Gastroesophageal sphincter (tissue), 4 donors: ENCODE data around the gene ALG12. TPM values are rescaled to one million over a fixed set of nuclear protein-coding genes. Genes with fewer than 3 reads are reported as not detected.

ENCODE experiments used
- ATAC-seq: fragments of 150-250 bp; one replicate; pipeline ENCODE4 v1.9.1; 2016; ENCODE audit warnings: mild to moderate bottlenecking, moderate library complexity
- H3K27ac ChIP-seq, 4 donors: fragments of 200-600 bp; sonication (generic) in 3 of 4; 1 replicate in 3 of 4; 2 replicates in 1 of 4; pipeline ENCODE4 v1.5.1; 2016 to 2019
- H3K27me3 ChIP-seq: fragments of 200-600 bp; sonication (generic); one replicate; pipeline ENCODE4 v1.5.1; 2019
- H3K36me3 ChIP-seq, 2 donors: fragments of 200-600 bp; sonication (generic); one replicate each; pipeline ENCODE4 v1.5.1; 2019; ENCODE audit warnings: control low read depth in 1 of 2
- H3K4me1 ChIP-seq, 3 donors: fragments of 200-600 bp; sonication (generic); 1 replicate in 2 of 3; 2 replicates in 1 of 3; pipeline ENCODE4 v1.5.1; 2016 to 2019; ENCODE audit warnings: control low read depth in 2 of 3
- H3K4me3 ChIP-seq, 2 donors: fragments of 200-600 bp; sonication (generic); one replicate each; pipeline ENCODE4 v1.5.1; 2019; ENCODE audit warnings: mild to moderate bottlenecking in 1 of 2, moderate library complexity in 1 of 2
- H3K9me3 ChIP-seq, 3 donors: fragments of 200-600 bp; sonication (generic); one replicate each; pipeline ENCODE4 v1.5.1; 2017 to 2019; ENCODE audit warnings: control low read depth in 2 of 3
- CTCF ChIP-seq, 4 experiments: fragments of 200-600 bp in 2 of 4; fragments of 450-650 bp in 2 of 4; sonication (generic) in 1 of 4; IDR thresholded peaks; one replicate each; pipeline ENCODE4 v1.5.1; 2017 to 2019; ENCODE audit warnings: antibody characterized with exemption in 4 of 4, mild to moderate bottlenecking in 2 of 4, moderate library complexity in 2 of 4
- EP300 ChIP-seq: sonication (generic); formaldehyde crosslinking; IDR thresholded peaks from one replicate; pipeline ENCODE4 v1.6.1; 2017; ENCODE audit warnings: antibody characterized with exemption, mild to moderate bottlenecking
- POLR2A ChIP-seq, 2 donors: fragments of 450-650 bp; IDR thresholded peaks; one replicate each; pipeline ENCODE4 v1.6.1; 2017; ENCODE audit warnings: antibody characterized with exemption in 2 of 2, mild to moderate bottlenecking in 2 of 2, moderate library complexity in 1 of 2
- POLR2AphosphoS5 ChIP-seq: sonication (generic); formaldehyde crosslinking; IDR thresholded peaks from one replicate; pipeline ENCODE4 v1.6.1; 2017; ENCODE audit warnings: antibody characterized with exemption
- WGBS, 2 donors: methylation state at CpG; one replicate each; pipeline ENCODE4 v1.1.5; 2018; ENCODE audit warnings: low coverage in 1 of 2; 5-methylcytosine and 5-hydroxymethylcytosine counted together
- total RNA-seq, 4 donors: library from RNA; depleted of rRNA; stranded (reverse); fragments of >200 nt; gene quantifications; one replicate each; pipeline ENCODE4 v1.1.0, GENCODE V29; 2016

Gene ALG12
- total RNA-seq, 4 donors from 2014 or later, result 18.8 to 30.0 (median 22.6) TPM

- Histone ChIP-seq H3K9me3 (no peaks in the 10 kb centered on the region), H3K27ac (no peak overlapping the region), H3K27me3 (no peaks in the 10 kb centered on the region), H3K4me3 (no peak overlapping the region), H3K36me3 (no peaks in the 10 kb centered on the region), H3K4me1 (peaks cover 0 to 33% (median 20%) of the 10 kb centered on the region in 3 donors)
- ATAC-seq, result no peak
- TF ChIP-seq CTCF (IDR thresholded peaks at IDR 0.05), result no peak
- TF ChIP-seq POLR2A (IDR thresholded peaks at IDR 0.05), result no peak
- TF ChIP-seq EP300, result no peak
- TF ChIP-seq POLR2AphosphoS5, result no peak
- WGBS, 2 donors, result 100% methylated on average over 2 of the region's 23 CpGs; no CpG with 5 or more reads in 1 of the 2 donors
Measured at GRCh38 chr22:49856343-49856742, 61.9 kb downstream of the ALG12 start.

GRCh38 chr22:49855251-49855911 is 62.9 kb downstream of the ALG12 start:
- Histone ChIP-seq H3K9me3 (no peaks in the 10 kb centered on the region), H3K4me3 (peak overlapping the region in 1 of 2 donors; percentile 1), H3K36me3 (no peaks in the 10 kb centered on the region), H3K27ac (peak overlapping the region in 2 of 4 donors; percentile 4 to 82), H3K27me3 (peaks cover 5% of the 10 kb centered on the region), H3K4me1 (peaks cover 0 to 33% (median 20%) of the 10 kb centered on the region in 3 donors)
- no peak for ATAC-seq
- WGBS, 2 donors, result 26 to 40% methylated on average over 3 to 7 of the region's 9 CpGs
- TF ChIP-seq CTCF (IDR thresholded peaks at IDR 0.05) (no peak), POLR2AphosphoS5 (no peak), POLR2A (IDR thresholded peaks at IDR 0.05) (no peak), EP300 (no peak)

- peak overlapping the region in 3 of 4 donors; percentile 63 to 82 (median 76) for H3K27ac ChIP-seq
Measured at GRCh38 chr22:49853981-49854831, 64.0 kb downstream of the ALG12 start.

More at GRCh38 chr22:49853981-49854831, 64.0 kb downstream of the ALG12 start:
- peak overlapping the region; percentile 43 to 86 for H3K4me3 ChIP-seq
- ATAC-seq, result no peak
- H3K36me3 ChIP-seq, result no peaks in the 10 kb centered on the region
- 0% methylated on average over 5 to 13 of the region's 101 CpGs for WGBS, 2 donors
- H3K9me3 ChIP-seq, result no peaks in the 10 kb centered on the region
- peaks cover 0 to 44% (median 27%) of the 10 kb centered on the region in 3 donors for H3K4me1 ChIP-seq
- TF ChIP-seq POLR2AphosphoS5, result no peak
- TF ChIP-seq EP300, result no peak
- peak in 1 of 4 experiments; percentile 5 for TF ChIP-seq CTCF (IDR thresholded peaks at IDR 0.05)
- no peak for TF ChIP-seq POLR2A (IDR thresholded peaks at IDR 0.05)
- H3K27me3 ChIP-seq, result peaks cover 17% of the 10 kb centered on the region
